IMR-90 (cell line): Measurements from ENCODE around the gene BCL2. TPM values are rescaled to one million over a fixed set of nuclear protein-coding genes. Genes with fewer than 3 reads are reported as not detected.

Source experiments
- ATAC-seq: fragments of 200-7000 bp; cut with Tn5 transposase; 2 replicates; pipeline ENCODE4 v1.9.1; 2020; ENCODE audit warnings: low read depth, mild to moderate bottlenecking, moderate library complexity
- BruUV-seq: library from RNA; stranded (reverse); fragments of 400-500 nt; replicated peaks from 2 replicates; lab custom pipeline; 2021; lab: Mats Ljungman, UMichigan
- CTCF ChIA-PET: fragments of 300-600 bp; formaldehyde crosslinking; extraction: SDS; loops from one replicate; lab custom pipeline; 2021; ENCODE audit warnings: antibody characterized with exemption; lab: Yijun Ruan, JAX
- POLR2A ChIA-PET: fragments of 300-600 bp; sonication (Branson Sonifier 250); formaldehyde crosslinking; loops from one replicate; lab custom pipeline; 2022; ENCODE audit warnings: antibody characterized with exemption; ENCODE audit not compliant: unreplicated experiment; lab: Charles Lee
- DNase-seq: peaks from one replicate; pipeline ENCODE4 v3.0.0; 2013
- H2AFZ ChIP-seq: replicated peaks from 2 replicates; pipeline ENCODE3; 2013; ENCODE audit warnings: low read length, mild to moderate bottlenecking; ENCODE audit not compliant: poor library complexity
- H2AK5ac ChIP-seq: 2 replicates; pipeline ENCODE4 v1.6.1; 2013; ENCODE audit warnings: low read depth, low read length, inconsistent platforms
- H2AK9ac ChIP-seq: replicated peaks from 2 replicates; pipeline ENCODE3; 2013; ENCODE audit warnings: mild to moderate bottlenecking, low read depth, low read length, moderate library complexity; ENCODE audit not compliant: poor library complexity
- H2BK120ac ChIP-seq: 2 replicates; pipeline ENCODE4 v1.6.1; 2013; ENCODE audit warnings: low read depth, low read length, inconsistent platforms
- H2BK15ac ChIP-seq: 3 replicates; pipeline ENCODE4 v1.6.1; 2013; ENCODE audit warnings: low read depth, low read length, inconsistent platforms
- H2BK20ac ChIP-seq: 2 replicates; pipeline ENCODE4 v1.6.1; 2013; ENCODE audit warnings: low read depth, mild to moderate bottlenecking, inconsistent platforms, low read length, moderate library complexity
- H2BK5ac ChIP-seq: 2 replicates; pipeline ENCODE4 v1.6.1; 2013; ENCODE audit warnings: mild to moderate bottlenecking, low read depth, low read length, inconsistent platforms; ENCODE audit not compliant: poor library complexity, severe bottlenecking
- H3K14ac ChIP-seq: replicated peaks from 2 replicates; pipeline ENCODE4 v1.6.1; 2013; ENCODE audit warnings: low read depth, low read length, inconsistent platforms
- H3K18ac ChIP-seq: 2 replicates; pipeline ENCODE4 v1.6.1; 2013; ENCODE audit warnings: low read depth, low read length, control low read depth
- H3K23ac ChIP-seq: 2 replicates; pipeline ENCODE4 v1.6.1; 2013; ENCODE audit warnings: low read depth, low read length, inconsistent platforms
- H3K27ac ChIP-seq: 2 replicates; pipeline ENCODE4 v1.5.1; 2013; ENCODE audit warnings: mild to moderate bottlenecking, control low read depth, low read length; ENCODE audit not compliant: insufficient read depth
- H3K27me3 ChIP-seq: 2 replicates; pipeline ENCODE4 v1.6.1; 2013; ENCODE audit warnings: low read length; ENCODE audit not compliant: control insufficient read depth, insufficient read depth
- H3K36me3 ChIP-seq: 2 replicates; pipeline ENCODE4 v1.6.1; 2013; ENCODE audit warnings: low read length, mixed read lengths; ENCODE audit not compliant: control insufficient read depth, insufficient read depth
- H3K4ac ChIP-seq: 2 replicates; pipeline ENCODE4 v1.6.1; 2013; ENCODE audit warnings: low read depth, low read length, inconsistent platforms
- H3K4me1 ChIP-seq: 2 replicates; pipeline ENCODE4 v1.6.1; 2013; ENCODE audit warnings: low read length, mixed read lengths; ENCODE audit not compliant: control insufficient read depth, insufficient read depth
- H3K4me2 ChIP-seq: 2 replicates; pipeline ENCODE4 v1.6.1; 2013; ENCODE audit warnings: low read depth, mild to moderate bottlenecking, control low read depth, low read length, moderate library complexity
- H3K4me3 ChIP-seq: 2 replicates; pipeline ENCODE4 v1.5.1; 2013; ENCODE audit warnings: low read depth, mild to moderate bottlenecking, control low read depth, low read length, moderate library complexity; ENCODE audit not compliant: insufficient read depth
- H3K56ac ChIP-seq: 2 replicates; pipeline ENCODE4 v1.6.1; 2013; ENCODE audit warnings: low read length, inconsistent platforms; ENCODE audit not compliant: insufficient read depth; ENCODE audit errors: extremely low read depth
- H3K79me1 ChIP-seq, 2 experiments: 2 replicates each; pipeline ENCODE4 v1.6.1; 2013; ENCODE audit warnings: low read length in 2 of 2, inconsistent platforms in 1 of 2, low read depth in 1 of 2
- H3K9ac ChIP-seq: 2 replicates; pipeline ENCODE4 v1.6.1; 2013; ENCODE audit warnings: low read depth, low read length, control low read depth
- H3K9me1 ChIP-seq: 2 replicates; pipeline ENCODE4 v1.6.1; 2013; ENCODE audit warnings: low read length, inconsistent platforms; ENCODE audit not compliant: insufficient read depth
- H3K9me3 ChIP-seq: 2 replicates; pipeline ENCODE4 v1.6.1; 2013; ENCODE audit warnings: low read length; ENCODE audit not compliant: control insufficient read depth, insufficient read depth
- H4K20me1 ChIP-seq: 2 replicates; pipeline ENCODE4 v1.6.1; 2013; ENCODE audit warnings: low read length, inconsistent platforms; ENCODE audit not compliant: insufficient read depth
- H4K5ac ChIP-seq: 2 replicates; pipeline ENCODE4 v1.6.1; 2013; ENCODE audit warnings: mild to moderate bottlenecking, low read depth, low read length, control low read depth
- H4K8ac ChIP-seq, 2 experiments: 2 replicates each; pipeline ENCODE4 v1.6.1; 2013; ENCODE audit warnings: low read depth in 2 of 2, low read length in 2 of 2, control low read depth in 1 of 2, inconsistent platforms in 1 of 2
- H4K91ac ChIP-seq: 2 replicates; pipeline ENCODE4 v1.6.1; 2013; ENCODE audit warnings: low read depth, low read length, inconsistent platforms; ENCODE audit not compliant: insufficient read depth
- BHLHE40 ChIP-seq: fragments of 150-350 bp; IDR thresholded peaks from 2 replicates; pipeline ENCODE4 v1.6.1; 2016; ENCODE audit warnings: mild to moderate bottlenecking, low read depth, low read length
- CEBPB ChIP-seq: IDR thresholded peaks from 2 replicates; pipeline ENCODE4 v1.6.1; 2012; ENCODE audit warnings: low read depth, low read length, improper control_type of control experiment
- CHD1 ChIP-seq: IDR thresholded peaks from 2 replicates; pipeline ENCODE4 v1.6.1; 2012; ENCODE audit warnings: low read depth, low read length, improper control_type of control experiment
- CTCF ChIP-seq: conservative IDR thresholded peaks from 2 replicates; pipeline ENCODE4 v1.5.1; 2012; ENCODE audit warnings: mild to moderate bottlenecking, low read depth, low read length, improper control_type of control experiment
- ELK1 ChIP-seq: fragments of 150-350 bp; IDR thresholded peaks from 2 replicates; pipeline ENCODE4 v1.6.1; 2016; ENCODE audit warnings: low read depth, mild to moderate bottlenecking, low read length, moderate library complexity, borderline replicate concordance
- FOS ChIP-seq: fragments of 150-350 bp; IDR thresholded peaks from 2 replicates; pipeline ENCODE4 v1.6.1; 2016; ENCODE audit warnings: low read depth, low read length
- MAFK ChIP-seq: IDR thresholded peaks from 2 replicates; pipeline ENCODE4 v1.6.1; 2012; ENCODE audit warnings: low read depth, low read length, improper control_type of control experiment
- MAZ ChIP-seq: IDR thresholded peaks from 2 replicates; pipeline ENCODE4 v1.6.1; 2012; ENCODE audit warnings: low read depth, mild to moderate bottlenecking, low read length, improper control_type of control experiment, moderate library complexity, borderline replicate concordance
- MXI1 ChIP-seq: IDR thresholded peaks from 2 replicates; pipeline ENCODE4 v1.6.1; 2012; ENCODE audit warnings: low read depth, mild to moderate bottlenecking, low read length, moderate library complexity, borderline replicate concordance
- NFE2L2 ChIP-seq: fragments of 150-350 bp; IDR thresholded peaks from 2 replicates; pipeline ENCODE4 v1.6.1; 2016; ENCODE audit warnings: low read depth, mild to moderate bottlenecking, low read length
- POLR2A ChIP-seq: IDR thresholded peaks from 2 replicates; pipeline ENCODE4 v1.6.1; 2012; ENCODE audit warnings: mild to moderate bottlenecking, low read depth, low read length
- RAD21 ChIP-seq: IDR thresholded peaks from 2 replicates; pipeline ENCODE4 v1.6.1; 2012; ENCODE audit warnings: low read length, improper control_type of control experiment
- RCOR1 ChIP-seq: IDR thresholded peaks from 2 replicates; pipeline ENCODE4 v1.6.1; 2012; ENCODE audit warnings: mild to moderate bottlenecking, low read length, improper control_type of control experiment; ENCODE audit not compliant: insufficient replicate concordance
- RFX5 ChIP-seq: IDR thresholded peaks from 2 replicates; pipeline ENCODE4 v1.8.0; 2012; ENCODE audit warnings: low read depth, mild to moderate bottlenecking, low read length, moderate library complexity
- SMC3 ChIP-seq: fragments of 150-350 bp; IDR thresholded peaks from 2 replicates; pipeline ENCODE4 v1.6.1; 2016; ENCODE audit warnings: low read depth, mild to moderate bottlenecking, antibody characterized with exemption, low read length, moderate library complexity
- USF2 ChIP-seq: fragments of 150-350 bp; IDR thresholded peaks from 2 replicates; pipeline ENCODE4 v1.6.1; 2017; ENCODE audit warnings: mild to moderate bottlenecking, antibody characterized with exemption, low read length, low read depth
- WGBS, 2 experiments: methylation state at CpG; one replicate each; pipeline versions ENCODE4 v1.1.5 to v1.1.7; 2013; ENCODE audit warnings: missing lambda C conversion rate in 2 of 2; ENCODE audit not compliant: insufficient read length in 1 of 2; ENCODE audit errors: extremely low coverage in 2 of 2; 5-methylcytosine and 5-hydroxymethylcytosine counted together
- dilution Hi-C: fragments of 300-500 bp; cut with HindIII; formaldehyde crosslinking; loops from one replicate; pipeline ENCODE4 v1.14.3; 2018; ENCODE audit warnings: low sequenced_read_pairs; ENCODE audit not compliant: unreplicated experiment
- in situ Hi-C: fragments of 300-500 bp; cut with MboI; formaldehyde crosslinking; loops from 3 replicates; pipeline ENCODE4 v1.14.3; 2019; ENCODE audit warnings: low sequenced_read_pairs, inconsistent platforms, mixed read lengths
- intact Hi-C: fragments of 100-400 bp; cut with micrococcal nuclease; formaldehyde crosslinking; loops from 2 replicates; pipeline ENCODE4 v1.10.0; 2022
- polyA plus RNA-seq, 3 experiments: library from polyadenylated mRNA; depleted of rRNA; stranded (reverse); fragments of >200 nt; gene quantifications; 2 replicates each; pipeline ENCODE4 v1.2.3, GENCODE V29; 2012; ENCODE audit warnings: low replicate concordance in 1 of 3
- total RNA-seq: library from RNA; depleted of rRNA; stranded (reverse); fragments of >200 nt; gene quantifications from 2 replicates; pipeline ENCODE4 v1.2.3, GENCODE V29; 2012

BCL2 gene
- total and polyA plus RNA-seq, 2 of the 4 experiments (the other 2 are of a cell fraction): 0.24 to 0.54 TPM

GRCh38 chr18:63331105-63331504, 11.5 kb upstream of the BCL2 start:
- intact Hi-C loops: no loop called here
- Histone ChIP-seq H3K9me1 (peaks cover 4% of the 10 kb centered on the region; the same call in 1 of the 2 replicates), H3K79me1 (peaks cover 7 to 14% of the 10 kb centered on the region in 2 experiments), H2BK15ac (no peak overlapping the region), H3K18ac (no peak overlapping the region), H4K5ac (no peak overlapping the region), H3K4ac (no peak overlapping the region), H3K9ac (no peak overlapping the region), H3K23ac (no peak overlapping the region), H2AK5ac (no peak overlapping the region), H3K56ac (no peak overlapping the region), H2AFZ (no peak overlapping the region), H3K4me3 (no peak overlapping the region), H2BK5ac (no peak overlapping the region), H4K91ac (no peak overlapping the region), H3K4me1 (peaks cover 5% of the 10 kb centered on the region), H2AK9ac (no peak overlapping the region), H2BK20ac (no peak overlapping the region), H3K36me3 (peaks cover 32% of the 10 kb centered on the region), H3K27ac (no peak overlapping the region), H4K8ac (no peak overlapping the region), H2BK120ac (no peak overlapping the region), H3K4me2 (no peak overlapping the region), H3K14ac (no peak overlapping the region), H3K27me3 (no peaks in the 10 kb centered on the region), H4K20me1 (no peaks in the 10 kb centered on the region), H3K9me3 (no peaks in the 10 kb centered on the region)
- in situ Hi-C loops: no loop called here
- WGBS, 2 experiments: no CpG with 5 or more reads among the region's 4 CpGs
- CTCF ChIA-PET: interaction anchor here (0.7 kb wide), 1 partner anchor 110 kb away, joined by 3 read pairs; no protein-coding TSS in a partner anchor
- dilution Hi-C loops: no loop called here
- BruUV-seq: no TSS peak
- ATAC-seq (no peak), DNase-seq (no peak)
- TF ChIP-seq NFE2L2 (no peak), RAD21 (no peak), MXI1 (no peak), CTCF (no peak), USF2 (no peak), MAFK (no peak), POLR2A (no peak), RFX5 (no peak), CHD1 (no peak), RCOR1 (no peak), ELK1 (no peak), MAZ (no peak), CEBPB (no peak), FOS (no peak), SMC3 (no peak), BHLHE40 (no peak)
- POLR2A ChIA-PET: no interaction called here
